NCI-H1105 treated with DMSO at 0.1 percent for 48 hours (cell line): ENCODE data around the gene FOXI3.
"Not testable (repeated sequence)": the region's sequence is repeated elsewhere in the genome, so short reads cannot be mapped to it uniquely, and the experiment has no call there.

ENCODE experiments used
- DNase-seq: peaks from one replicate; lab custom pipeline; 2025; lab: John Stamatoyannopoulos, UW

The FOXI3 gene

DNA sequence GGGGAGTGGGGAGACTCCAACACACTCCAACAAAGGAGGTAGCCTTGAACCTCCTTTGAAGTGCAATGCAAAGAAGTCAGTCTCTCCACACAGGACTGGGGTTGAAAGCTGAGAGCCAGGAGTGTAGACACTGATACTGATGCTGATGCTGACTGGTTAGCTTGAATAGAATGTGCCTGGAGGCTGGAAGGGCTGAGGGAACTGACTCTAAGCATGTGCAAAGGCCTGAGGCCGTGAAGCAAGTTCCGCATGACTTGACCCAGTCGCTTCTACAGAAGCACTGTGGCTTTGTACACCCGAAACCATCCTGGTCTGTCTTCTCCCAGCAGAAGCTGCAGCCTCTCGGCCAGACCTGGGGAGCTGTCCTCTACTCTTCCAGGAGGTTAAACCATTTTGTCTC, 10.4 kb downstream of the FOXI3 start:
- DNase-seq: no peak

DNA sequence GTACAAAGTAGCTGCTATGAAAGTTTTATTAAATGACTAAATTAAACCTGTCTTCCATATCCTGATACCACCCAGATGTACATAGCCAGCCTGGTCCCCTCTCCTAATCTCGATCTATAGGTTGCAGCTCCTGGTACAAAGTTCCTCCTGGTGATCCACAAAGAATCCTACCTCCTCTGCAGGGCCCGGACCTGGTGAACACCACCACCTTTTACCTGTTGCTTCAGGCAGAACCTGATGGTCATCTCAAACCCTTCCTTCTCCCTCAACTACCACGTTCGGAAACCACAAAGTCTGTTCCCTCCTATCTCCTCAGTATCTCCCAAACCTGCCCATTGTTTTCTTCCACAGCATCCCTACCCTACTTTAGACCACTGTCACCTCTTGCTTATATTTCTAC, 15.5 kb downstream of the FOXI3 start:
- DNase-seq: no peak

DNA sequence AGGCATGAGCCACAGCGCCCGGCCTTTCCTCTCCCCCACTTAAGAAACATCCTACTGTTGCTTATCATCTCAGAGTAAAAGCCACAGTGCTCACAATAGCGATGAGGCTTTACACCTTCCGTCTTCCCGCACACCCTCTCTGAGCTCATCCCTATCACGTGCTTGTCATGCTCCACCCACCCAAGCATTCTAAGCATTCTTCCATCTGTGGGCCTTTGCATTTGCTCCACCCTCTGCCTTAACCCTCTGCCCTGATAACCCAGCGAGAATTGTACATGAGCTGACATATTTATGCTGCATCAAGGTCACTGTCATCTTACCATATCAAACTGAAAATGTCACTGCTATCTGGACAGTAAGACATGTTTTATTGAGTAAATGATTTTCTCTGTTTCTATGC, 22.6 kb downstream of the FOXI3 start:
- DNase-seq: no peak

DNA sequence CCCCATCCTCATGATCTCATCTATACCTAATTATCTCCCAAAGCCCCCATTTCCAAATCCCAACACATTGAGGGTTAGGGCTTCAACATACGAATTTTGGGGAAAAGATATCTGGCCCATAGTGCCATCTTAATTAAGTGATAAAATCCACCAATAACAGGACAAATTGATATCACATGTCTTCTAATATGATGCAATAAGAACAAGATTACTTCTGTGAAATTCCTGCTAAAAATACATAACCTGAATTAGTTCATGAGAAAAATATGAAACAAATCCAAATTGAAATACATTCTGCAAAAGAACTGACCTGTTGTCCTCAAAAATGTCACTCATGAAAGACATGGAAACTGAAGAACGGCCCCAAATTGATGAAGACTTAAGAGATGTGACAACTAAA, 28.8 kb downstream of the FOXI3 start:
- no peak for DNase-seq

DNA sequence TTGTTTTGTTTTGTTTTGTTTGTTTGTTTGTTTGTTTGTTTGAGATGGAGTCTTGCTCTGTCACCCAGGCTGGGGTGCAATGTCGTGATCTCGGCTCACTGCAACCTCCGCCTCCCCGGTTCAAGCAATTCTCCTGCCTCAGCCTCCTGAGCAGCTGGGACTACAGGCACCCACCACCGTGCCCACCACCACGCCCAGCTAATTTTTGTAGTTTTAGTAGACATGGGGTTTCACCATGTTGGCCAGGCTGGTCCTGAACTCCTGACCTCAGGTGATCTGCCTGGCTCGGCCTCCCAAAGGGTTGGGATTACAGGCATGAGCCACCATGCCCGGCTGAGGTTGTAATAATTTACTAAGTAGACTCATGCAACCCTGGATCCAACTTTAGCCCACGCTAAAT, 33.4 kb downstream of the FOXI3 start:
- DNase-seq: not testable (repeated sequence)

DNA sequence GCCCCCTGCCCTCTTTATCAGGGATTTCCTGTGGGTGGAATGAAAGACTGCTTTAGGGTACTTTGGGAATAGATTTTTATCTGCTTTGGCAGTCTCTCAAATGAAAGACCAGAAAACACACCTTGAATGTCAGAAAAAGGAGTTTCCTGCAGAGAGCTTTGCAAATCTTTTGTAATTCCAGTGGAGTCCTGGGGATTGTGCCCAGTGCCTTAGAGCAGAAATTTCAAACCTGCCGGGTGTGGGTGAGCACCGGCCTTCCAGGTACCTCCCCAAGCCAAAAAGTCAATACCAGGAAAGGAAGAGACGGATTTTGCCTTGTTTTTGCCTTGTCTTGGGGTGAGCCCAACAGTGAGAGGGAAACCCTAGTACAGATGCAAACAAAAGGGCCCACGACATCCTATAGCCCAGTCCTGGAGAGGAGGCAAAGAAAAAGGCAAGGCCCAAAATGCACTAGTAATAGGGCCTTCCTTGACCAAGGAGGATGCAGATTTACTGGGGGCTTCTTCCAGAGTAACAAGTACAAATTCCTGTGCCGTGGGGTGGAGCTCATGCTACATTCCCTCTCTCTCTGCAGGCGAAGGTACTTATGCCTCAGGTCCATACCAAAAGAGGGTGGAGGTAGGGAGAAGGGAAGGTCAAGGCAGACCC, 36.4 kb downstream of the FOXI3 start:
- DNase-seq: no peak

DNA sequence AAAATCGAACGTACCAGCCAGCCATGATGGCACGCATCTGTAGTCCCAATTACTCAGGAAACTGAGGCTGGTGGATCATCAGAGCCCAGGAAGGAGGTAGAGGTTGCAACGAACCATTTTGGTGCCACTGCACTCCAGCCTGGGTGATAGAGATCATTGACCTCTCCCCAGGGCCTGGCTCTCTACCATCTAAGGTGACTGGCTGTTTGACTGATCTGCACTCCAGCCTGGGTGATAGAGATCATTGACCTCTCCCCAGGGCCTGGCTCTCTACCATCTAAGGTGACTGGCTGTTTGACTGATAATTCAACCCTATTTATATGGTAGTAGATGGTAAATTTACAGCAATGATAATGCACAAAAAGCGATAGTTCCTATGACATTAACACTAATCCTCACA, 43.6 kb downstream of the FOXI3 start:
- not testable (repeated sequence) for DNase-seq

DNA sequence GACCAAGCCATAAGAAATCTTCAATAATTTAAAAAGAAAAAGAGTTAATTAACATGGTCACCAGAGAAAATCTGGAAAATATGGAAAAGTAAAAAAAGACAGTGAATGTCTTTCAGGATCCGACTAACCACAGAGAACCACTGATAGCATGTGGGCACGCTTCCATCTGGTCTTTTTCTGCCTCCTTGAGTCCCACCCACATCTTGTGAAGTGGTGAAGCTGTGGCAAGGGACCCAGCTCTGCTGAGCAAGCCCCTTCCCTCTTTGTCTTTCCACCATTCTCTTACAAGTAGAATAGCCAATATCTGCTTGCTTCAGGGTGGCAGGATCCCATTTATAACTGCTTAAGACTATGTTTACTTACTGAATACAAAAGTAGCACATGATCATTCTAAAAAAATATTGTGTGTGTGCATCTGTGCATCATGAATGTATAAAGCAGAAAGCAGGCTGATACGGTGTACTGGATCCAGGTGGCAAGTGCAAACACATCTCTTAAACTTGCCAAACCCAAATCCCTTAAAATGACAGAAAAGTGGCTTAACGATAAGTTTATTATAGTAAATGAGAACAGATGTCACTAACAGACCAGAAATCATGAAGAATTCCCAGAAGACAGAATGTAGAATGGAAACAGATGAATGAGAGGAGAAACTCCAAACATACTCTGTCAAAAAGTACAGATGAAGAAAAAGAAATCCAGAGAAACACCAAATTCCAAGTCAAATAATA, 52.3 kb downstream of the FOXI3 start:
- DNase-seq: no peak

DNA sequence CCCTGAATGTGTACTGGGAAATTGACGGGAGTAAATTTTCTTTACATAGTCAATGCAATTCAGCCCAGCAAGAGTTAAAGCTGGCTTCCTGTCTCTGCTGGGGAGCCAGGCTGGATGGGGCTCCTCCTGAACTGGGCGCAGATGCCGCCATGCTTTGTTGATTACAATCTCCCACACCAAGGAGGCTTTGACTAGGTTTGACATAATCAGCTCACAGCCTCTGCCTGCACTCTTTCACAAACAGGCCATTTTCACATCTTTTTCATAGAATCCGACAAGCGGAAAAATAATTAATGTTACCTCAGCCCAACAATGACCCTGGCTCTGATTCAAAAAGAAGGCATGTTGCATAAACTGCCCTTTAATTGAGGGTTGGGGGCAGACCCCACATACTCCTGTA, 54.3 kb downstream of the FOXI3 start:
- no peak for DNase-seq
